PC-3 (cell line): ENCODE measurements around the gene MKNK1. TPM values are rescaled to one million over a fixed set of nuclear protein-coding genes. Genes with fewer than 3 reads are reported as not detected.

Source experiments
- ATAC-seq: fragments of 200-7000 bp; cut with Tn5 transposase; 2 replicates; pipeline ENCODE4 v1.9.1; 2020; ENCODE audit warnings: mild to moderate bottlenecking, moderate library complexity
- BruUV-seq: library from RNA; stranded (reverse); fragments of 400-500 nt; replicated peaks from 2 replicates; lab custom pipeline; 2021; lab: Mats Ljungman, UMichigan
- CTCF ChIA-PET: fragments of 300-600 bp; sonication (Branson Sonifier 250); formaldehyde crosslinking; loops from one replicate; lab custom pipeline; 2022; ENCODE audit warnings: antibody characterized with exemption; lab: Charles Lee
- POLR2A ChIA-PET: fragments of 300-600 bp; sonication (Branson Sonifier 250); formaldehyde crosslinking; loops from one replicate; lab custom pipeline; 2022; ENCODE audit warnings: antibody characterized with exemption; ENCODE audit not compliant: unreplicated experiment; lab: Charles Lee
- DNase-seq: peaks from one replicate; pipeline ENCODE4 v3.0.0-alpha.2; 2015
- H2AFZ ChIP-seq: fragments of 300-600 bp; sonication (generic); 2 replicates; pipeline ENCODE4 v1.6.0; 2016; ENCODE audit warnings: antibody characterized with exemption, low read length
- H3F3A ChIP-seq: fragments of 300-600 bp; sonication (generic); one replicate; pipeline ENCODE4 v1.6.0; 2017; ENCODE audit warnings: antibody characterized with exemption, low read length, control low read depth, mild to moderate bottlenecking; ENCODE audit not compliant: unreplicated experiment
- H3K27ac ChIP-seq: fragments of 300-600 bp; sonication (generic); 2 replicates; pipeline ENCODE4 v1.5.1; 2016; ENCODE audit warnings: mild to moderate bottlenecking, low read length
- H3K27me3 ChIP-seq: fragments of 300-600 bp; sonication (generic); 2 replicates; pipeline ENCODE4 v1.6.1; 2016; ENCODE audit warnings: low read length, mixed read lengths
- H3K36me3 ChIP-seq: fragments of 300-600 bp; sonication (generic); 2 replicates; pipeline ENCODE4 v1.6.1; 2016; ENCODE audit warnings: low read depth, mixed run types, low read length, mixed read lengths
- H3K4me1 ChIP-seq: fragments of 300-600 bp; sonication (generic); 2 replicates; pipeline ENCODE4 v1.5.1; 2016; ENCODE audit warnings: low read length; ENCODE audit not compliant: insufficient read depth
- H3K4me2 ChIP-seq: fragments of 300-600 bp; sonication (generic); 2 replicates; pipeline ENCODE4 v1.6.0; 2016; ENCODE audit warnings: low read length
- H3K4me3 ChIP-seq: fragments of 300-600 bp; sonication (generic); 2 replicates; pipeline ENCODE4 v1.5.1; 2016; ENCODE audit warnings: mild to moderate bottlenecking, low read length, mixed read lengths
- H3K79me2 ChIP-seq: fragments of 300-600 bp; sonication (generic); 2 replicates; pipeline ENCODE4 v1.6.1; 2017; ENCODE audit warnings: low read length, mixed read lengths
- H3K9ac ChIP-seq: fragments of 300-600 bp; sonication (generic); 2 replicates; pipeline ENCODE4 v1.6.0; 2016; ENCODE audit warnings: mild to moderate bottlenecking, low read length
- H3K9me2 ChIP-seq: fragments of 300-600 bp; sonication (generic); replicated peaks from 2 replicates; pipeline ENCODE4 v1.6.1; 2016; ENCODE audit warnings: mixed run types, low read length, mixed read lengths
- H3K9me3 ChIP-seq: fragments of 300-600 bp; sonication (generic); 2 replicates; pipeline ENCODE4 v1.6.1; 2016; ENCODE audit warnings: low read length, mixed read lengths
- H4K20me1 ChIP-seq: fragments of 300-600 bp; sonication (generic); 2 replicates; pipeline ENCODE4 v1.6.1; 2016; ENCODE audit warnings: low read length, mixed read lengths
- EZH2 ChIP-seq: fragments of 300-600 bp; sonication (generic); IDR thresholded peaks from one replicate; pipeline ENCODE4 v1.6.1; 2017; ENCODE audit warnings: antibody characterized with exemption, mild to moderate bottlenecking, low read length; ENCODE audit not compliant: unreplicated experiment
- EZH2phosphoT487 ChIP-seq: fragments of 300-600 bp; sonication (generic); IDR thresholded peaks from 2 replicates; pipeline ENCODE4 v1.6.1; 2018; ENCODE audit warnings: mild to moderate bottlenecking, antibody characterized with exemption, low read length, borderline replicate concordance
- intact Hi-C: fragments of 100-400 bp; cut with micrococcal nuclease; formaldehyde crosslinking; loops from 2 replicates; pipeline ENCODE4 v1.9.0; 2023
- total RNA-seq: library from RNA; depleted of rRNA; stranded (reverse); fragments of >200 nt; gene quantifications from 2 replicates; pipeline ENCODE4 v1.2.3, GENCODE V29; 2014
- TF ChIP-seq, protein P1 (sequence below): fragments of 300-600 bp; sonication (generic); conservative IDR thresholded peaks from 2 replicates; pipeline ENCODE4 v1.5.1; 2017; ENCODE audit warnings: antibody characterized with exemption, low read depth, mild to moderate bottlenecking, low read length

The MKNK1 gene
- total RNA-seq, 1 experiment from 2014 or later = 36.8 TPM

DNA sequence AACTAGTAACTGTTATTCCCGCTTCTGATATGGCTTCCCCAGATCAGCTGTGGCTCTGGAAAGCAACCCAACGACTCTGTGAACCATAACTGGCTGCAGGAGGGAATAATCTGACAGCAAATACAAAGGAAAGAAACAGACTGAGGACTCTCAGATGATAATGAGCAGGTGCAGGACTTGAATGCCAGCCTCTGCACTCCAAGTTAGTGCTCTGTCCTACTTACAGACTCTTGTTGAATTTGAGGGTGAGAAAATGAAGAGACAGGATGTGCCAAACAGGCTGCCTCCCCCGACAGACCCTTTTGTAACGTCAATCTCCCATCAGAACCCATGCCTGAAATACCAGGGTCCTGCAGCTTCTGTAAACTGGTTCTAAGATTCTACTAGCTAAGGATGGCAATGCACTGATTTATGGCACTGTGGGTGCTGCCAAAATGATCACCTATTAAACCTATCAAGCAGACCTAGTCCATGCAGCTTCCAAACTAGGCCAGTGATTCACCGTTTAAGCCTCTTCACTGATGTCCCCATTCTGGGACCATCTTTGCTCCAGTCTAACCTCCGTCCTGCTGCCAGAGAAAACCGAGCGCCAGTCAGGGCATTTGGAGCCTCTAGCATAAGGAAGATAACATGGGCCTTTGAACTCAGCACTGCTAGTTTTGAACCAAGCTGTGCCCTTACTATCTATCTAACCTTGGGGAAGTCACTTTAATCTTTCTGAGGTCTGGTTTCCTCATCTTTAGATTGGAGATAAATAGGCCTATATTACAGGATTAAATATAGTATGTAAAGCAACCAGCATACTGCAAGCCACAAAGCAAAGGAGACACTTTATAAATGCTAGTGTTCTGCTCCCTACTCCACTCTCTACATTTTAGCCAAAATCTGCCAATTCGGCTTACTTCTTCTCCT lies 4.8 kb downstream of the MKNK1 start:
- Histone ChIP-seq H3K9me2 (no peaks in the 10 kb centered on the region), H2AFZ (no peak overlapping the region), H3K9ac (no peak overlapping the region), H3K4me2 (no peak overlapping the region), H3K27me3 (no peaks in the 10 kb centered on the region), H3K27ac (no peak overlapping the region), H3K4me1 (peaks cover 8% of the 10 kb centered on the region), H3K9me3 (no peaks in the 10 kb centered on the region), H3F3A (no peaks in the 10 kb centered on the region), H4K20me1 (no peaks in the 10 kb centered on the region), H3K79me2 (peaks cover 32% of the 10 kb centered on the region), H3K4me3 (no peak overlapping the region), H3K36me3 (peaks cover 3% of the 10 kb centered on the region; the same call in 1 of the 2 replicates)
- POLR2A ChIA-PET = no interaction called here
- intact Hi-C loops = no loop called here
- DNase-seq (no peak), ATAC-seq (no peak)
- TF ChIP-seq, protein P1, sequence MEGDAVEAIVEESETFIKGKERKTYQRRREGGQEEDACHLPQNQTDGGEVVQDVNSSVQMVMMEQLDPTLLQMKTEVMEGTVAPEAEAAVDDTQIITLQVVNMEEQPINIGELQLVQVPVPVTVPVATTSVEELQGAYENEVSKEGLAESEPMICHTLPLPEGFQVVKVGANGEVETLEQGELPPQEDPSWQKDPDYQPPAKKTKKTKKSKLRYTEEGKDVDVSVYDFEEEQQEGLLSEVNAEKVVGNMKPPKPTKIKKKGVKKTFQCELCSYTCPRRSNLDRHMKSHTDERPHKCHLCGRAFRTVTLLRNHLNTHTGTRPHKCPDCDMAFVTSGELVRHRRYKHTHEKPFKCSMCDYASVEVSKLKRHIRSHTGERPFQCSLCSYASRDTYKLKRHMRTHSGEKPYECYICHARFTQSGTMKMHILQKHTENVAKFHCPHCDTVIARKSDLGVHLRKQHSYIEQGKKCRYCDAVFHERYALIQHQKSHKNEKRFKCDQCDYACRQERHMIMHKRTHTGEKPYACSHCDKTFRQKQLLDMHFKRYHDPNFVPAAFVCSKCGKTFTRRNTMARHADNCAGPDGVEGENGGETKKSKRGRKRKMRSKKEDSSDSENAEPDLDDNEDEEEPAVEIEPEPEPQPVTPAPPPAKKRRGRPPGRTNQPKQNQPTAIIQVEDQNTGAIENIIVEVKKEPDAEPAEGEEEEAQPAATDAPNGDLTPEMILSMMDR = no peak
- TF ChIP-seq EZH2phosphoT487 (no peak), EZH2 (no peak)
- CTCF ChIA-PET = no interaction called here
- no TSS peak for BruUV-seq

DNA sequence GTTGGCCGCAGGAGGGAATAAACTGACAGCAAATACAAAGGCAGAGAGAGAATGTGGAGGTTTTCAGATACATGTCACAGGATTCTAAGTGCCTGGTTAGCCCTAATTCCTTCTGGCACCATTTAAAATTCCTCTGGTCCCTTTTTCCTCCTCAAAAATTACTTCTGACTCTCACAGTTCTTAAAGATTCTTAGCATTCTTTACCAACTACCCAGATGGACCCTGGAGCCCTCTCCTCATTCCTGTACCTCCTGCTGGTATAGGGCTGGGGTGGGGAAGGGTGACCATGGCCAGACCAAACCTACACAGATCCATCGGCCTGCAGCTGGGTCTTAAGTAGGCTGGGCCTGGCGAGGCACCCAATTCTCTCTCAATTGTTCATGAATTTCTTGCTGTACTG lies 7.2 kb downstream of the MKNK1 start:
- H3K9ac ChIP-seq = no peak overlapping the region
- H3K27ac ChIP-seq = no peak overlapping the region
- peaks cover 17% of the 10 kb centered on the region; the same call in 1 of the 2 replicates for H3K36me3 ChIP-seq
- no peak for ATAC-seq
- no peaks in the 10 kb centered on the region for H4K20me1 ChIP-seq
- H3K4me1 ChIP-seq = no peaks in the 10 kb centered on the region
- no peak overlapping the region for H3K4me3 ChIP-seq
- H2AFZ ChIP-seq = no peak overlapping the region
- intact Hi-C loops = no loop called here
- TF ChIP-seq, protein P1 = no peak
- no peak for TF ChIP-seq EZH2phosphoT487
- no peak for TF ChIP-seq EZH2
- no peaks in the 10 kb centered on the region for H3K9me2 ChIP-seq
- no TSS peak for BruUV-seq
- POLR2A ChIA-PET = no interaction called here
- H3K79me2 ChIP-seq = peaks cover 14% of the 10 kb centered on the region
- no peaks in the 10 kb centered on the region for H3F3A ChIP-seq
- DNase-seq = no peak
- no peaks in the 10 kb centered on the region for H3K9me3 ChIP-seq
- CTCF ChIA-PET = no interaction called here
- H3K4me2 ChIP-seq = no peak overlapping the region
- no peaks in the 10 kb centered on the region for H3K27me3 ChIP-seq

DNA sequence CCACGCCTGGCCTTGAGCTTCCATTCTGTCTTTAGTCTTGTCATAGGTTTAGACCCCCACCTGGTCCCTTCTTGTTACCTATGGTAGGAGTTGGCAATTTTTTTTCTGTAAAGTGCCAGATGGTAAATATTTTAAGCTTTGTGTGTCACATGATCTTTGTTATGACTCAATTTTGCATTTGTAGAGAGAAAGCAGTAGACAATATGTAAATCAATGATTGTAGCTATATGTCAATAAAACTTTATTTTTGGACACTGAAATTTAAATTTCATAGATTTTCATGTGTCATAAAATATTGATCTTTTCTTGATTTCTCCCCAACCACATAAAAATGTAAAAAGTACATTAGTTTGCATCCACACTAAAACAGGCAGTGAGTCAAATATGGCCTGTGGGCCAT lies 8.0 kb downstream of the MKNK1 start:
- POLR2A ChIA-PET = no interaction called here
- no TSS peak for BruUV-seq
- no peaks in the 10 kb centered on the region for H3K9me2 ChIP-seq
- TF ChIP-seq EZH2 = no peak
- TF ChIP-seq, protein P1 = no peak
- DNase-seq (no peak), ATAC-seq (no peak)
- CTCF ChIA-PET = no interaction called here
- H3K27ac ChIP-seq = no peak overlapping the region
- no peaks in the 10 kb centered on the region for H3K27me3 ChIP-seq
- H4K20me1 ChIP-seq = no peaks in the 10 kb centered on the region
- no peak overlapping the region for H3K9ac ChIP-seq
- H3K79me2 ChIP-seq = peaks cover 11% of the 10 kb centered on the region
- H3K4me3 ChIP-seq = no peak overlapping the region
- no peaks in the 10 kb centered on the region for H3K9me3 ChIP-seq
- H3K4me2 ChIP-seq = no peak overlapping the region
- intact Hi-C loops = no loop called here
- H3K4me1 ChIP-seq = no peaks in the 10 kb centered on the region
- H2AFZ ChIP-seq = no peak overlapping the region
- H3K36me3 ChIP-seq = peaks cover 20% of the 10 kb centered on the region; the same call in 1 of the 2 replicates
- no peaks in the 10 kb centered on the region for H3F3A ChIP-seq
